Activated CD4-positive, alpha-beta T cell treated with anti-CD3 and anti-CD28 coated beads, Interleukin-2, Interleukin-6, amounts not matched to agents 100 ng/mL and 50 ng/mL, durations not matched to agents 16 hours and 8 hours (primary cell): ENCODE data around the gene ARFGEF3.
A peak's percentile ranks its signal among the peaks of the same experiment; 100 is the strongest.
"Not testable (repeated sequence)": the region's sequence is repeated elsewhere in the genome, so short reads cannot be mapped to it uniquely, and the experiment has no call there.

Experiments
- DNase-seq: peaks from one replicate; pipeline ENCODE4 v3.0.0-alpha.2; 2020

ARFGEF3 gene

DNA sequence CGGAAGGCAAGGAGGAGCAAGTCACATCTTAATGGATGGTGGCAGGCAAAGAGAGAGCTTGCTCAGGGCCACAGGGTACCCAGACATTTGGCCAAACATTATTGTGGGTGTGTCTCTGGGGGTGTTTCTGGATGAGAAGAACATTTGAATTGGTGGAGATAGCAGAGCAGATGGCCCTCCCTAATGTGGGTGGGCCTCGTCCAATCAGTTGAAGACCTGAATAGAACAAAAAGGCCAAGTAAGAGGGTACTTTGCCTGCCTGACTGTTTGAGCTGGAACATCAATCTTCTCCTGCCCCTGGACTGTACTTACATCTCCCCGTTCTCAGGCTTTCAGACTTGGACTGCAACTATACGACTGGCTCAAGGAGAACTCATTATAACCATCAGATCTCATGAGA, 160.2 kb downstream of the ARFGEF3 start:
- no peak for DNase-seq

DNA sequence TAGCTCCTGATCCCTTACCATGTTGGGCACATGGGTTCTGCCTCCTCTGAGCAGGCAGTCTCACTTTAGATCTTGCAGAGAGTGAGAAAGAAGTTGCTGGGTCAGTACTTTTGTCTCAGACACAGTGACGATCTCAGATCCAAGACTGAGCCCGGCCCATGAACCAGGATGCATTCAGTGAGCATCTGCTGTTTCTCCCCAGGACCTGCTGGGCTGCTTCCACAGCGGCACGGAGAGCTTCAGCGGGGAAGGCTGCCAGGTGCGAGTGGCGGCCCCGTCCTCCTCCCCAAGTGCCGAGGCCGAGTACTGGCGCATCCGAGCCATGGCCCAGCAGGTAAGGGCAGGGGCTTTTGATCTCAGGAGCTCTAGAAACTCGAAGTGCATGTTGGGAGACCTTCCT, 162.1 kb downstream of the ARFGEF3 start:
- DNase-seq: no peak

DNA sequence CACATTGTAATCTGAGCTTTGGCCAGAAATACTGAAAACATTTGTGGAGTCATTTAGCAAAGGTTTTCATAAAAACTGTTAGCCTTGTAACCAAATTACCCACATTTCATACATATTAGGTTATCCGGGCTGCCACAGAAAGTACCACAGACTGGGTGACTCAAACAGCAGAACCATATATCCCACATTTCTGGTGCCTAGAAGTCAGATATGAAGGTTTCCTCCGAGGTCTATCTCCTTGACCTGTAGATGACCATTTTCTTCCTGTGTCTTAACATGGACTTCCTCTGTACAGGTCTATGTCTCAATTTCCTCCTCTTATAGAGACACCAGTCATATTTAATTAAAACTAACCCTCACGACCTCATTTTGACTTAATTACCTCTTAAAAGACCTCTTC, 166.5 kb downstream of the ARFGEF3 start:
- peak; percentile 18 for DNase-seq

DNA sequence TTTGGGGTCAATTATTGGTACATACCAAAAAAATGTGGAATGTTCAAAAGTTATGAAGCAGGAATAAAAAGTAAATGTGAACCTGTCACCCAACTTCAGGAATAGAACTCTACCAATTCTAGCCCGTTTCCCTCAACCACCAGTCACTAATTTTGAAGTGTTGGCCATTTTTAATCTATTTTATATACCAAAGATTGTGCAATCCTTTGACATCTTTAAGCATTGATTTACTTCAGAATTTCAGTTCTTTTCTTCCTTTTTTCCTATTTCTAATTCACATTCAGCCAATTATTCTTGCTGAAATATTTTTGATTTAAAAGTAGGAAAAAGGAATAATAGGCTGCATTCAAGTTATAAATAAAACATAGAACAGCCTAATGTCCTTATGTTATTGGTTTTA, 169.0 kb downstream of the ARFGEF3 start:
- no peak for DNase-seq

DNA sequence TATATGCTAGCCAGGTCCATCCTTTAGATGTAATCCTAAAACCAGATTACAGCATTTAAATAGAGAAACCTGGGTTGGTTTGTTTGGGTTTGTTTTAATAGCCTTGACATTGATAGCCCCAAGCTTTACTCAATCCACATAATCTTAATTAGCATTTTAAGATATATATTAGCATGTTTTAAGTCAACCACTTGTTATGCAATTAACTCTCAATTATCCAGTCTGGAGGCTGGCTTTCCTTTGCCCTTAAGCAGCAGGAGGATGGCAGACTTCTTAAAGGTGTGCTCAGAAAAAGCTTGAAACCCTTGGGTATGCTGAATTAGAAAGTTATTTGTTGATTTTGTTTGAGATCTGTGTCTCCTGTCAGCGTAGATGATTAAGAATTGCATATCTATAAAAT, 169.7 kb downstream of the ARFGEF3 start:
- no peak for DNase-seq

DNA sequence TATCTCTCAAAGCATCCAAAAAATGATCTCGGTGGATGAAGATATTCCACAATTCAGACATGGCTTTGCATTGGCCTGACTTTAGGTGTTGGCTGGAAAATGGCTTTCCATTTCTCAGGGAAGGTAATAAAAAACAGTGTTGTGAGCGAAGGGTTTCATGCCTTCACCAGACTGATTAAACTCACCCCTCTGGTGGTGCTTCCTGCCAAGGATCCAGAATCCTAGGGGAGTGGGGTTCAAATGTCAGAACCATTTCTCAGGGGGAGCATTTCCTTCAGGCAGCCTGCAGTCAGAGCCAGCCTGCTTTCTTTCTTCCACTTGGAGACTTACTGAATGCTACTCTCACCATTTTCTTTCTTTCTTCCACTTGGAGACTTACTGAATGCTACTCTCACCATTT, 170.2 kb downstream of the ARFGEF3 start:
- DNase-seq: no peak

DNA sequence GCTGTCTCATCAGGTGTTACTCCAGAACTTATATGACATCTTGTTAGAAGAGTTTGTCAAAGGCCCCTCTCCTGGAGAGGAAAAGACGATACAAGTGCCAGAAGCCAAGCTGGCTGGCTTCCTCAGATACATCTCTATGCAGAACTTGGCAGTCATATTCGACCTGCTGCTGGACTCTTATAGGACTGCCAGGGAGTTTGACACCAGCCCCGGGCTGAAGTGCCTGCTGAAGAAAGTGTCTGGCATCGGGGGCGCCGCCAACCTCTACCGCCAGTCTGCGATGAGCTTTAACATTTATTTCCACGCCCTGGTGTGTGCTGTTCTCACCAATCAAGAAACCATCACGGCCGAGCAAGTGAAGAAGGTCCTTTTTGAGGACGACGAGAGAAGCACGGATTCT, 172.3 kb downstream of the ARFGEF3 start:
- no peak for DNase-seq

DNA sequence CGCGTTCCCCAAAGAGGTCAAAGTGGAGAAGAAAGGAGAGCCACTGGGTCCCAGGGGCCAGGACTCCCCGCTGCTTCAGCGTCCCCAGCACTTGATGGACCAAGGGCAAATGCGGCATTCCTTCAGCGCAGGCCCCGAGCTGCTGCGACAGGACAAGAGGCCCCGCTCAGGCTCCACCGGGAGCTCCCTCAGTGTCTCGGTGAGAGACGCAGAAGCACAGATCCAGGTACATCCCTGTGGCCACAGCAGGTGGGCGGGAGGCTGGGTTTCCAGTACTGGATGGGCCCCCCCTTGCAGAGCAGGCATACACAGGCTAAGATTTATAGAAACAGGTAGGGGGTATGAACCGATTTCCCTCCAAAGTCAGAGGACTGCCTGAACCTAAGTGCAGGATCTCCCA, 173.2 kb downstream of the ARFGEF3 start:
- DNase-seq: no peak

DNA sequence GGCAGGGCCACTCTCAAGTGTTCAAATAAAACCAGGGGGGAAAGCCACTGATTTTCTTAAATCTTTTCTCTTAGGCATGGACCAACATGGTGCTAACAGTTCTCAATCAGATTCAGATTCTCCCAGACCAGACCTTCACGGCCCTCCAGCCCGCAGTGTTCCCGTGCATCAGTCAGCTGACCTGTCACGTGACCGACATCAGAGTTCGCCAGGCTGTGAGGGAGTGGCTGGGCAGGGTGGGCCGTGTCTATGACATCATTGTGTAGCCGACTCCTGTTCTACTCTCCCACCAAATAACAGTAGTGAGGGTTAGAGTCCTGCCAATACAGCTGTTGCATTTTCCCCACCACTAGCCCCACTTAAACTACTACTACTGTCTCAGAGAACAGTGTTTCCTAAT, 174.5 kb downstream of the ARFGEF3 start:
- no peak for DNase-seq

DNA sequence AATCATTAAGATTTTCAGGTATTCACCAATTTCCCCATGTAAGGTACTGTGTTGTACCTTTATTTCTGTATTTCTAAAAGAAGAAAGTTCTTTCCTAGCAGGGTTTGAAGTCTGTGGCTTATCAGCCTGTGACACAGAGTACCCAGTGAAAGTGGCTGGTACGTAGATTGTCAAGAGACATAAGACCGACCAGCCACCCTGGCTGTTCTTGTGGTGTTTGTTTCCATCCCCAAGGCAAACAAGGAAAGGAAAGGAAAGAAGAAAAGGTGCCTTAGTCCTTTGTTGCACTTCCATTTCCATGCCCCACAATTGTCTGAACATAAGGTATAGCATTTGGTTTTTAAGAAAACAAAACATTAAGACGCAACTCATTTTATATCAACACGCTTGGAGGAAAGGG, 175.3 kb downstream of the ARFGEF3 start:
- no peak for DNase-seq

DNA sequence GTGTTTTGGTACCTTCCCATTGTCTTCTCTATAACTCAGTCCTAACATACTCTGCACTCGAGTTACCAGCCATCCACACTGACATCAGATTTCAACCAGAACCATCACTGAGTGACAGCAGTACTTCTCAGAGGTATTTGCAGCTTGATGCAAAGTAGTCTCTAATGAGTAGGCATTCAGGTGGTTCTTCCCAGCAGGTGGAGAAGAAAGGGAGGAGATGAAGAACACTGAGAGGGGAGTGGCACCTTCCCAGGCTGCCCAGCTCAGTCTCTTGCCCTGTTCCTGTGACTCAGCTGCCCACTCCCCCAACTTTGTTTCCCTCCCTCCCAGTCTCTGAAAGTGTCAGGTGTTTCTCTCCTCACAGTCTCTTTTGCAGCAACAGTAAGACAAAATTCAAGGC, 177.3 kb downstream of the ARFGEF3 start:
- no peak for DNase-seq

DNA sequence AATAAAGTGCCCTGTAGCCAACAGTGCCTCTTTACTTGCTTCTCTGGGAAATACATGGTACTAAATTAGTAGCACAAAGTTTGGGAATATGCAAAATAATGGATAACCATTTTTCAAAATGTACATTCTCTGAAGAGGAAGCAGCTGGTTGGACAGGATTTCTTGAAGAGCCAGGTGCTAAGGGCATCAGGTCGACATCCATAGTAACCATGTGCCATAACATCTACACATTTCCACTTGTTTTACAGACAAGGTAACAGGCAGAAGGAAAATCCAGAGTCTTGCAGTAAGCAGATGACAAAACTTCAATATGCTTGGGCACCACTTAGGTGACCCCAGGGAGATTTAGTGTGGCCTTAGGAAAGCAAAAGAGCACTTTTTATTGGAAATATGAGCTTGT, 179.4 kb downstream of the ARFGEF3 start:
- DNase-seq: no peak

DNA sequence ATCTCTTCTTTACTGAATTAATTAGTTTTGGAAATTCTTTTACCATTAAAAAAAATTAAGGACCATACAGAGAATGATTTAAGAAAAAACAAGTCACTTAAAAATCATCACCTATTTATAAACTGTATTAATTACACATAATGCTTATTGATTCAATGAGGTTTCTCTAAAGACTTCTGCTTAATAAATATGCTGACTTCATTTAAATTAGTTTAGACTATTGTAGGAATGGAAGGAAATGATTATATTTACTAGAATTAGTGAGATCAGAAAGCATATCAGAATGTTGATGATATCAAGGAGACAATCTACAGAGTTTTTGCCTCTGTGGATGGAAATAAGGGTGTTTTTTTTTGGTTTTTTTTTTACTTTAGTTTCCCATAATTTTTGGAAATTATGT, 181.4 kb downstream of the ARFGEF3 start:
- DNase-seq: no peak

DNA sequence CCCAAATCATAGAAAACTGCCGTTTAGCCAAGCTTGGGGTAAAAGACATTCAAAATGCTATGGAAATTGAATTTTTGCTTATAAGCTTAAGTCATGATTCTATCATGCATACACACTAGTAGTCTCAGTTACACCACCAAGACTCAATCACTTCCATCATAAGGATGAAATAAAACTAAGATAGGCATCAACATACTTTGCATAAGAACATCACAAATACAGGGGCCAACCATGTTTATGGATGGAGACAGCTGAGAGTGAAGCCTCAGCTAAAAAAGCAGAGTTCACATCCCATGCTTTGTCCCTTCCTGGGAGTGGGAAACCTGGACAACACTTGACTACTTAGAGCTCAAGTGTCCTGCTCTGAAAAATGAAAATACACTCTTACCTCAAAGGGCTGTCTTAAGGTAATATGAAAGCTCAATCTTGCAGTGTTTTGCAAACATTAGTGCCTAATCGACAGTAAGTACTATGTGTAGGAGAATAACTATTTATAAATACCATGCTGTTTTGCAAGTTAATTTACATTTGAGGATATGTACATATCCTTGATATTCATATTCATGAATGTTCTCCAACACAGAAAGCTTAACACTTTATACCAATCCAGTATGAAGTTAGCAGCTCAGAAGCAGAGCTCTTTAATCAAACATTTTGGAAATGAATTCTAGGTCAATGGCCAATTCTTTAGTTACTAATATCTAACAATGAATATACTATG, 184.0 kb downstream of the ARFGEF3 start:
- no peak for DNase-seq

DNA sequence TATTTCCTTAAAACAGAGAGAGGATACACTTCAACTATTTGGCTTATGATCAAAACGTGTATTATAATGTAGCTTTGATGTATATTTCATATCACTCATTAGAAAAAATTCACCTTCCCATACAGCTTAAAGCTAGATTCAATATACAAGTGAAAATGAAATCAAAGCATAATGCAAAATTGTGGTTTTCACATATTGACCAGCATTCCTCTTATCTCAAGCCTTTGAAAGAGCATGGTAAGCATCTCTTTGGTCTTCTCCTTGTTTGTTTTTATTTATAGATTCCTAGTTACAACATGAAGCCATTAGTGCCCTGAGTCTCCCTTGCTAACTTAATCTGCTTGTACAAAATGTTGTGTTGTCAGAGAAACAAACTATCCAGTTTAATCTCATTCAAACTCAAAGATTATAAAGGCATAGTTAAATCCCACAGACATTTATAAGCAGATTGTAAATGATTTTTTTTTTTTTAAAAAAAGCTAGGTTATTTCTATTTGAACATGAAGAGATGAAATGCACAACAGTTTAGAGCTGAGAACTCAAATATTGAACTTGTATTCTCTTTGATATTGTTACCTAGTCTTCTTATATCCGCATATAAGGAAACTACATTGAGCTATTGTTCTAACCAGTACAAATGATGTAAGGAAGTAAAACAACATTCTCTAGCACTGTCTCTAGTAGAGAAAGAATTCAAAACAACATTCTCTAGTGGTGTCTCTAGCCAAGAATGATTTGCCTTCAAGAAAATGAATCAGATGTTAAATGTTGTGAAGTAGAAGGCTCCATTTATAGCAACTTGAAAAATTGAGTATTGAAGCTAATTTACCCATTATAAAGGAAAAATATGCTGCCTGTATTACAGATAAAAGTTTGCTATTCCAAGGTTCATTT, 184.8 kb downstream of the ARFGEF3 start:
- DNase-seq: no peak

DNA sequence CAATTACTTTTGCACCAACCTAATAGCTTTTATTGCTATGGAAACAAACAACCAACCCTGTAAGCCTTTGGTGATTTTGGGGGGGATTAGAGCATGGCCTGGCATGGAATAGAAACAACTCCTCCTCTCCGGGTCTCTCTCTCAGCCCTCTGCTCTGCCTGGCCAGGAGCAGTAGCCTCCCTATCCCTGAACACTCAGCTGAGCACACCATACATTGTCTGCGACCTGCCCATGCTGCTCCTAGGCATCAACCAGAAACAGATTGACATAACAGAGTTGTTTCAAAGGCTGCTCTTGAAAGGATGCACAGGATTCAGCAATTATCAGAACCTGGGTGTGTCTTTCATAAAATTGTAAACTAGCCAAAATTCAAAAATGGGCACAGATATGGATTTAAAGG, 186.1 kb downstream of the ARFGEF3 start:
- no peak for DNase-seq

DNA sequence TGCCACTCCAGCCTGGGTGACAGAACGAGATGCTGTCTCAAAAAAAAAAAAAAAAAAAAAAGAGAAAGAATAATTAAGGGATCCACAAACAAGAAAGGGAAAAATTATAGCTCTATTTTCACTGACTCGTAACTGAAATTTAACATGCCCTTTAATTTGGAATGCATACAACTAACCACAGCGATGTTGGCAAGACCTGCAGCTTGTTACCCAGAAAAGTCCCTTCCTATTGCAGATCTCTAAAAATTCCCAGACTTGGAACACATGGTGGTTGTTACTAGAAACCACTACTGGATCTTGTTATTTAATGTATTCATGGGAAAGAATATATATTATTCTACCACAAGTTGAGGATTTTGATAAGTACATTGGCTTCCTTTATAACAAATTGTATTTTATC, 188.2 kb downstream of the ARFGEF3 start:
- DNase-seq: no peak

DNA sequence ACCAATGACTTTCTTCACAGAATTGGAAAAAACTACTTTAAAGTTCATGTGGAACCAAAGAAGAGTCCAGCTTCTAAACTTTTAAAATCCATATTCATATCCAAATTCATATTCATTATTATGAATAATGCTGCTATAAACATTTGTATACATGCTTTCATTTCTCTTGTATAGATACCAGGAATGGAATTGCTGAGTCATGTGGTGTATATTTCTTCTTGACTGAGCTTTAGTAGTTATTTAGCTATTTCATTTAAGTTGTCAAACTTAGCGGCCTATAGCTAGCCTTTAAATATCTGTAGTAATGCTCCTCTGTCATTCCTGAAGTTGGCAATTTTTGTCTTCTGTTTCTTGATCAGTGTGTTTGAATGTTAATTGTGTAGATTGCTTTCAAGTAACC, 196.2 kb downstream of the ARFGEF3 start:
- DNase-seq: no peak

DNA sequence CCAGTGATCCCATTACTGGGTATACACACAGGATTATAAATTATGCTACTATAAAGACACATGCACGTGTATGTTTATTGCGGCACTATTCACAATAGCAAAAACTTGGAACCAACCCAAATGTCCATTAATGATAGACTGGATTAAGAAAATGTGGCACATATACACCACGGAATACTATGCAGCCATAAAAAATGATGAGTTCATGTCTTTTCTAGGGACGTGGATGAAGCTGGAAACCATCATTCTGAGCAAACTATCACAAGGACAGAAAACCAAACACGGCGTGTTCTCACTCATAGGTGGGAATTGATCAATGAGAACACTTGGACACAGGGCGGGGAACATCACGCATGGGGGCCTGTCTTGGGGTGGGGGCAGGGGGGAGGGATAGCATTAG, 206.9 kb downstream of the ARFGEF3 start:
- not testable (repeated sequence) for DNase-seq

DNA sequence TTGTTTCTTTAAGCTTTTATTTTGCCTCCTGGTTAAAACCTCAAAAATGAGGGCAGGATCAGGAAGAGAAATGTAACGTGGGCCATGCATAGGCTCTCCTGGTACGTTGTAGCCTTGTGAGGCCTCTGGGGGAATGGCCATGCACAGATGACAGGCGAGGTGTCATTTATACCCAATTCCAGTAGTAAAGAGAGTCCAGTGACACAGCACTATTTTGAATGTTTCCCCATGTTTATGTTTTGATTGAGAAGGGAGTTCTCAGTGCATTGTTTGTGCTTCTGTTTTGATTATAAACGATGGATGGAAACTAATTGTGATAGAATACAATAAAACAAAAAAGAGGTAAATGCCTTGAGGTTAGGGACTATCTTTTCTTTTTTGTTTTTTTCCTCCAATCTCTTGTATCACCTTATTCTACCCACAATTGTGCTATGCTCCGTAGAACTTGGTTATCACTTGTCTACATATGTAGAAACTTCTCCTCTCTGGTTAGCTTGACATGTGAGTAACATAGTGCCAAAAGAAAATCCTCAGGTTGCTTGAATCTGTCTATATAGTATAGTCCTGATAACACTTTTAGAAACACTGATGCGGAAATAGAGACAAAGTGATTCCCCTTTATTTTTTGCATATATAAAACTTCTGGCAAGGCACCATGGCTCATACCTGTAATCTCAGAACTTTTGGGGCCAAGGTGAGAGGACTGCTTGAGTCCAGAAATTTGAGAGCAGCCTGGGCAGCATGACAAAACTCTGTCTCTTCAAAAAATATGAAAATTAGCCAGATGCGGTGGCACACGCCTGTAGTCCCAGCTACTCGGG, 209.1 kb downstream of the ARFGEF3 start:
- no peak for DNase-seq

DNA sequence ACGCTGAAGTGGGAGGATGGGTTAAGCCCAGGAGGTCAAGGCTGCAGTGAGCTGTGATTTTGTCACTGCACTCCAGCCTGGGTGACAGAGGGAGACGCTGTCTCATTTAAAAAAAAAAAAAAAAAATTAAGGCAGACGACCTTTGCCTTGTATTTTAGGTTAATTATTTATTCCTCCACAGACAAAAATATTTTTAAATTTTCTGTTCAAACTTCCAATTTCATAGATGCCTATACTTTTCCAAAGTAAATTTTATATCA, 209.6 kb downstream of the ARFGEF3 start:
- no peak for DNase-seq

DNA sequence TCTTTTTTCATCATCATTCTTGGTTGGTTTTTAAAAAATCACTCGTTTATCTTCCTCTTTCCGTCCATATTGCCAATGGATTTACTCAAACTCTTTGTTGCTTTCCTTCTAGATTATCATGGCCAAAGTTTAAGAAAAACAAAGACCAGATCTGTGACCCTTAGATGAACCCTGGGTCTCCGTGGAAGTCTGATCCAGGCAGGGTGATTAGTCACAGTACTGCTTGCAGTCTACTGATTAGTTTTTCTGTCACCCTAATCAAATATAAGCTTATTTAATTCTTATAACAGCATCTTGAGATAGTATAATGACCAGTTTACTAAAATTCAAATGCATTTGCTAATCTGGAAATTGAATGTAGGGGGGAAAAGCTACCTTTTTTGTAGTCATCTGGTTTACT, 210.0 kb downstream of the ARFGEF3 start:
- DNase-seq: no peak

DNA sequence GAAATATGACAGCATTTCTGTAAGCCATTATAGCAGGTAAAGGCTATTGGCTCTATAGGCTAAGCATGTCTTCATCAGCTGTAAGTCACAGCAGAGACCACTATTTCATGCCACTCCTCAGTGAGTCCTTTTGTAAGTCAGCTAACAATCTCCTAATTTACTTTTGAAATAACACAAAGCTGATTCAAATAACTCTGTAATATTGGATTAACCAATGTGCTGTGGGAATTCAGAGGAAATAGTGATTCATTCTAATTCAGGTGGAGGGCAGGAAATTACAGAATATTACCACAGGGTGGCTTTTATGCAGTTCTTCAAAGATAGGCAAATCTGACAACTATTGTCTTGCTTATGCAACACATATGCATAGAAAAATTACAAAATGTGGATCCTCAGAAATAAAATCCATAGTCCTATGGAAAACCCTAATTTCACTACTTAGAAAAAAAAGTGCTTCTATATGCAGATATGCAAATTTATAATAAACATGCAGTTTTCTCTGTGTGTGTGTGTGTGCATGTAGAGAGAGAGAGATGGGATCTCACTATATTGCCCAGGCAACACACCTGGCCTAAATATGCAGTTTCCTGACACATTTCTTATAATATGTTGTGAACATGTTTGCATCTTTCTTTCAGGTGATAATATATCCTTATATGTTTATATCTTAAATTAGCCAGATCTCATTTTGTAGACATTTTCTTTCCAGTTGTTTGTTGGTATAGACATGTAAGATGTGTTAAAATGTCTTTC, 211.1 kb downstream of the ARFGEF3 start:
- peak; percentile 27 for DNase-seq
